IMR-90 (cell line): Measurements from ENCODE around the gene PACS1. TPM values are rescaled to one million over a fixed set of nuclear protein-coding genes. Genes with fewer than 3 reads are reported as not detected.

Experiments
- ATAC-seq: fragments of 200-7000 bp; cut with Tn5 transposase; 2 replicates; pipeline ENCODE4 v1.9.1; 2020; ENCODE audit warnings: low read depth, mild to moderate bottlenecking, moderate library complexity
- BruUV-seq: library from RNA; stranded (reverse); fragments of 400-500 nt; replicated peaks from 2 replicates; lab custom pipeline; 2021; lab: Mats Ljungman, UMichigan
- CTCF ChIA-PET: fragments of 300-600 bp; formaldehyde crosslinking; extraction: SDS; loops from one replicate; lab custom pipeline; 2021; ENCODE audit warnings: antibody characterized with exemption; lab: Yijun Ruan, JAX
- POLR2A ChIA-PET: fragments of 300-600 bp; sonication (Branson Sonifier 250); formaldehyde crosslinking; loops from one replicate; lab custom pipeline; 2022; ENCODE audit warnings: antibody characterized with exemption; ENCODE audit not compliant: unreplicated experiment; lab: Charles Lee
- DNase-seq: peaks from one replicate; pipeline ENCODE4 v3.0.0; 2013
- H2AFZ ChIP-seq: replicated peaks from 2 replicates; pipeline ENCODE3; 2013; ENCODE audit warnings: low read length, mild to moderate bottlenecking; ENCODE audit not compliant: poor library complexity
- H2AK5ac ChIP-seq: 2 replicates; pipeline ENCODE4 v1.6.1; 2013; ENCODE audit warnings: low read depth, low read length, inconsistent platforms
- H2AK9ac ChIP-seq: replicated peaks from 2 replicates; pipeline ENCODE3; 2013; ENCODE audit warnings: mild to moderate bottlenecking, low read depth, low read length, moderate library complexity; ENCODE audit not compliant: poor library complexity
- H2BK120ac ChIP-seq: 2 replicates; pipeline ENCODE4 v1.6.1; 2013; ENCODE audit warnings: low read depth, low read length, inconsistent platforms
- H2BK15ac ChIP-seq: 3 replicates; pipeline ENCODE4 v1.6.1; 2013; ENCODE audit warnings: low read depth, low read length, inconsistent platforms
- H2BK20ac ChIP-seq: 2 replicates; pipeline ENCODE4 v1.6.1; 2013; ENCODE audit warnings: low read depth, mild to moderate bottlenecking, inconsistent platforms, low read length, moderate library complexity
- H2BK5ac ChIP-seq: 2 replicates; pipeline ENCODE4 v1.6.1; 2013; ENCODE audit warnings: mild to moderate bottlenecking, low read depth, low read length, inconsistent platforms; ENCODE audit not compliant: poor library complexity, severe bottlenecking
- H3K14ac ChIP-seq: replicated peaks from 2 replicates; pipeline ENCODE4 v1.6.1; 2013; ENCODE audit warnings: low read depth, low read length, inconsistent platforms
- H3K18ac ChIP-seq: 2 replicates; pipeline ENCODE4 v1.6.1; 2013; ENCODE audit warnings: low read depth, low read length, control low read depth
- H3K23ac ChIP-seq: 2 replicates; pipeline ENCODE4 v1.6.1; 2013; ENCODE audit warnings: low read depth, low read length, inconsistent platforms
- H3K27ac ChIP-seq: 2 replicates; pipeline ENCODE4 v1.5.1; 2013; ENCODE audit warnings: mild to moderate bottlenecking, control low read depth, low read length; ENCODE audit not compliant: insufficient read depth
- H3K27me3 ChIP-seq: 2 replicates; pipeline ENCODE4 v1.6.1; 2013; ENCODE audit warnings: low read length; ENCODE audit not compliant: control insufficient read depth, insufficient read depth
- H3K36me3 ChIP-seq: 2 replicates; pipeline ENCODE4 v1.6.1; 2013; ENCODE audit warnings: low read length, mixed read lengths; ENCODE audit not compliant: control insufficient read depth, insufficient read depth
- H3K4ac ChIP-seq: 2 replicates; pipeline ENCODE4 v1.6.1; 2013; ENCODE audit warnings: low read depth, low read length, inconsistent platforms
- H3K4me1 ChIP-seq: 2 replicates; pipeline ENCODE4 v1.6.1; 2013; ENCODE audit warnings: low read length, mixed read lengths; ENCODE audit not compliant: control insufficient read depth, insufficient read depth
- H3K4me2 ChIP-seq: 2 replicates; pipeline ENCODE4 v1.6.1; 2013; ENCODE audit warnings: low read depth, mild to moderate bottlenecking, control low read depth, low read length, moderate library complexity
- H3K4me3 ChIP-seq: 2 replicates; pipeline ENCODE4 v1.5.1; 2013; ENCODE audit warnings: low read depth, mild to moderate bottlenecking, control low read depth, low read length, moderate library complexity; ENCODE audit not compliant: insufficient read depth
- H3K56ac ChIP-seq: 2 replicates; pipeline ENCODE4 v1.6.1; 2013; ENCODE audit warnings: low read length, inconsistent platforms; ENCODE audit not compliant: insufficient read depth; ENCODE audit errors: extremely low read depth
- H3K79me1 ChIP-seq, 2 experiments: 2 replicates each; pipeline ENCODE4 v1.6.1; 2013; ENCODE audit warnings: low read length in 2 of 2, inconsistent platforms in 1 of 2, low read depth in 1 of 2
- H3K9ac ChIP-seq: 2 replicates; pipeline ENCODE4 v1.6.1; 2013; ENCODE audit warnings: low read depth, low read length, control low read depth
- H3K9me1 ChIP-seq: 2 replicates; pipeline ENCODE4 v1.6.1; 2013; ENCODE audit warnings: low read length, inconsistent platforms; ENCODE audit not compliant: insufficient read depth
- H3K9me3 ChIP-seq: 2 replicates; pipeline ENCODE4 v1.6.1; 2013; ENCODE audit warnings: low read length; ENCODE audit not compliant: control insufficient read depth, insufficient read depth
- H4K20me1 ChIP-seq: 2 replicates; pipeline ENCODE4 v1.6.1; 2013; ENCODE audit warnings: low read length, inconsistent platforms; ENCODE audit not compliant: insufficient read depth
- H4K5ac ChIP-seq: 2 replicates; pipeline ENCODE4 v1.6.1; 2013; ENCODE audit warnings: mild to moderate bottlenecking, low read depth, low read length, control low read depth
- H4K8ac ChIP-seq, 2 experiments: 2 replicates each; pipeline ENCODE4 v1.6.1; 2013; ENCODE audit warnings: low read depth in 2 of 2, low read length in 2 of 2, control low read depth in 1 of 2, inconsistent platforms in 1 of 2
- H4K91ac ChIP-seq: 2 replicates; pipeline ENCODE4 v1.6.1; 2013; ENCODE audit warnings: low read depth, low read length, inconsistent platforms; ENCODE audit not compliant: insufficient read depth
- BHLHE40 ChIP-seq: fragments of 150-350 bp; IDR thresholded peaks from 2 replicates; pipeline ENCODE4 v1.6.1; 2016; ENCODE audit warnings: mild to moderate bottlenecking, low read depth, low read length
- CEBPB ChIP-seq: IDR thresholded peaks from 2 replicates; pipeline ENCODE4 v1.6.1; 2012; ENCODE audit warnings: low read depth, low read length, improper control_type of control experiment
- CHD1 ChIP-seq: IDR thresholded peaks from 2 replicates; pipeline ENCODE4 v1.6.1; 2012; ENCODE audit warnings: low read depth, low read length, improper control_type of control experiment
- CTCF ChIP-seq: conservative IDR thresholded peaks from 2 replicates; pipeline ENCODE4 v1.5.1; 2012; ENCODE audit warnings: mild to moderate bottlenecking, low read depth, low read length, improper control_type of control experiment
- ELK1 ChIP-seq: fragments of 150-350 bp; IDR thresholded peaks from 2 replicates; pipeline ENCODE4 v1.6.1; 2016; ENCODE audit warnings: low read depth, mild to moderate bottlenecking, low read length, moderate library complexity, borderline replicate concordance
- FOS ChIP-seq: fragments of 150-350 bp; IDR thresholded peaks from 2 replicates; pipeline ENCODE4 v1.6.1; 2016; ENCODE audit warnings: low read depth, low read length
- MAFK ChIP-seq: IDR thresholded peaks from 2 replicates; pipeline ENCODE4 v1.6.1; 2012; ENCODE audit warnings: low read depth, low read length, improper control_type of control experiment
- MAZ ChIP-seq: IDR thresholded peaks from 2 replicates; pipeline ENCODE4 v1.6.1; 2012; ENCODE audit warnings: low read depth, mild to moderate bottlenecking, low read length, improper control_type of control experiment, moderate library complexity, borderline replicate concordance
- MXI1 ChIP-seq: IDR thresholded peaks from 2 replicates; pipeline ENCODE4 v1.6.1; 2012; ENCODE audit warnings: low read depth, mild to moderate bottlenecking, low read length, moderate library complexity, borderline replicate concordance
- NFE2L2 ChIP-seq: fragments of 150-350 bp; IDR thresholded peaks from 2 replicates; pipeline ENCODE4 v1.6.1; 2016; ENCODE audit warnings: low read depth, mild to moderate bottlenecking, low read length
- POLR2A ChIP-seq: IDR thresholded peaks from 2 replicates; pipeline ENCODE4 v1.6.1; 2012; ENCODE audit warnings: mild to moderate bottlenecking, low read depth, low read length
- RAD21 ChIP-seq: IDR thresholded peaks from 2 replicates; pipeline ENCODE4 v1.6.1; 2012; ENCODE audit warnings: low read length, improper control_type of control experiment
- RCOR1 ChIP-seq: IDR thresholded peaks from 2 replicates; pipeline ENCODE4 v1.6.1; 2012; ENCODE audit warnings: mild to moderate bottlenecking, low read length, improper control_type of control experiment; ENCODE audit not compliant: insufficient replicate concordance
- RFX5 ChIP-seq: IDR thresholded peaks from 2 replicates; pipeline ENCODE4 v1.8.0; 2012; ENCODE audit warnings: low read depth, mild to moderate bottlenecking, low read length, moderate library complexity
- SMC3 ChIP-seq: fragments of 150-350 bp; IDR thresholded peaks from 2 replicates; pipeline ENCODE4 v1.6.1; 2016; ENCODE audit warnings: low read depth, mild to moderate bottlenecking, antibody characterized with exemption, low read length, moderate library complexity
- USF2 ChIP-seq: fragments of 150-350 bp; IDR thresholded peaks from 2 replicates; pipeline ENCODE4 v1.6.1; 2017; ENCODE audit warnings: mild to moderate bottlenecking, antibody characterized with exemption, low read length, low read depth
- WGBS, 2 experiments: methylation state at CpG; one replicate each; pipeline versions ENCODE4 v1.1.5 to v1.1.7; 2013; ENCODE audit warnings: missing lambda C conversion rate in 2 of 2; ENCODE audit not compliant: insufficient read length in 1 of 2; ENCODE audit errors: extremely low coverage in 2 of 2; 5-methylcytosine and 5-hydroxymethylcytosine counted together
- dilution Hi-C: fragments of 300-500 bp; cut with HindIII; formaldehyde crosslinking; loops from one replicate; pipeline ENCODE4 v1.14.3; 2018; ENCODE audit warnings: low sequenced_read_pairs; ENCODE audit not compliant: unreplicated experiment
- in situ Hi-C: fragments of 300-500 bp; cut with MboI; formaldehyde crosslinking; loops from 3 replicates; pipeline ENCODE4 v1.14.3; 2019; ENCODE audit warnings: low sequenced_read_pairs, inconsistent platforms, mixed read lengths
- intact Hi-C: fragments of 100-400 bp; cut with micrococcal nuclease; formaldehyde crosslinking; loops from 2 replicates; pipeline ENCODE4 v1.10.0; 2022
- polyA plus RNA-seq, 3 experiments: library from polyadenylated mRNA; depleted of rRNA; stranded (reverse); fragments of >200 nt; gene quantifications; 2 replicates each; pipeline ENCODE4 v1.2.3, GENCODE V29; 2012; ENCODE audit warnings: low replicate concordance in 1 of 3
- total RNA-seq: library from RNA; depleted of rRNA; stranded (reverse); fragments of >200 nt; gene quantifications from 2 replicates; pipeline ENCODE4 v1.2.3, GENCODE V29; 2012

PACS1 gene
- total and polyA plus RNA-seq, 2 of the 4 experiments (the other 2 are of a cell fraction): 7.3 to 32.0 TPM

- no peak for TF ChIP-seq MAZ
- TF ChIP-seq MXI1: no peak
- TF ChIP-seq CHD1: no peak
- no peak for TF ChIP-seq ELK1
- TF ChIP-seq POLR2A: no peak
- no peak for TF ChIP-seq RAD21
- TF ChIP-seq FOS: no peak
- no peak for TF ChIP-seq SMC3
- no peak for TF ChIP-seq USF2
- TF ChIP-seq BHLHE40: no peak
- no peak for TF ChIP-seq RFX5
- TF ChIP-seq CTCF: no peak
- TF ChIP-seq MAFK: no peak
- no peak for TF ChIP-seq CEBPB
- TF ChIP-seq NFE2L2: no peak
- no peak for TF ChIP-seq RCOR1
- no peak for DNase-seq
- no peak overlapping the region for H2BK5ac ChIP-seq
- no peak overlapping the region for H3K14ac ChIP-seq
- in situ Hi-C loops: no loop called here
- BruUV-seq: no TSS peak
- H4K20me1 ChIP-seq: no peaks in the 10 kb centered on the region
- no CpG with 5 or more reads among the region's 3 CpGs for WGBS, 2 experiments
- peaks cover 6% of the 10 kb centered on the region for H3K4me1 ChIP-seq
- no peak overlapping the region for H3K27ac ChIP-seq
- H4K5ac ChIP-seq: no peak overlapping the region
- no peak overlapping the region for H3K23ac ChIP-seq
- ChIA-PET CTCF (no interaction called here), POLR2A (no interaction called here)
- no peak overlapping the region for H2AK5ac ChIP-seq
- H4K91ac ChIP-seq: no peak overlapping the region
- no peak overlapping the region for H2BK120ac ChIP-seq
- intact Hi-C loops: no loop called here
- no peak overlapping the region for H3K56ac ChIP-seq
- H3K18ac ChIP-seq: no peak overlapping the region
- no peak overlapping the region for H2AK9ac ChIP-seq
- no peak overlapping the region for H3K4me3 ChIP-seq
- H3K79me1 ChIP-seq: peaks cover 0 to 9% of the 10 kb centered on the region in 2 experiments; a peak in 1 of 4 replicates
- H3K9me3 ChIP-seq: no peaks in the 10 kb centered on the region; the same call in 1 of the 2 replicates
- 0 out of 2 replicates have a peak, but pooled peaks cover 7% of the 10 kb centered on the region for H3K9me1 ChIP-seq
- H3K9ac ChIP-seq: no peak overlapping the region
- no peak overlapping the region for H2BK15ac ChIP-seq
- H2AFZ ChIP-seq: no peak overlapping the region
- no peak overlapping the region for H4K8ac ChIP-seq
- H3K27me3 ChIP-seq: peaks cover 27% of the 10 kb centered on the region; the same call in 1 of the 2 replicates
- no peak overlapping the region for H2BK20ac ChIP-seq
- no peaks in the 10 kb centered on the region for H3K36me3 ChIP-seq
- H3K4ac ChIP-seq: no peak overlapping the region
- dilution Hi-C loops: no loop called here
- ATAC-seq: no peak
- no peak overlapping the region for H3K4me2 ChIP-seq
Observed at GRCh38 chr11:66046901-66047300, 23.2 kb upstream of the PACS1 start.
